HEK293T (cell line): ENCODE results near the gene CACNA1C.

ENCODE experiments used
- BHLHE40 ChIP-seq: fragments of 450-650 bp; IDR thresholded peaks from 2 replicates; pipeline ENCODE4 v1.6.1; 2016; ENCODE audit warnings: mild to moderate bottlenecking, moderate library complexity, borderline replicate concordance
- HDGF ChIP-seq: fragments of 450-650 bp; IDR thresholded peaks from 2 replicates; pipeline ENCODE4 v1.6.1; 2017; ENCODE audit warnings: antibody characterized with exemption, borderline replicate concordance
- SUZ12 ChIP-seq: fragments of 450-650 bp; IDR thresholded peaks from 2 replicates; pipeline ENCODE4 v1.6.1; 2016; ENCODE audit warnings: mild to moderate bottlenecking
- TARDBP ChIP-seq: fragments of 450-650 bp; IDR thresholded peaks from 2 replicates; pipeline ENCODE4 v1.6.1; 2016

GRCh38 chr12:2198005-2198501, 145.3 kb downstream of the CACNA1C start:
- TF ChIP-seq HDGF (no peak), BHLHE40 (no peak), TARDBP (no peak), SUZ12 (no peak)
